H9 (cell line): ENCODE results near the gene ZNF784. TPM values are rescaled to one million over a fixed set of nuclear protein-coding genes. Genes with fewer than 3 reads are reported as not detected.
A peak's percentile ranks its signal among the peaks of the same experiment; 100 is the strongest.

Experiments used
- DNase-seq: peaks from one replicate; pipeline ENCODE4 v3.0.0-alpha.2; 2017
- H2AFZ ChIP-seq: one replicate; pipeline ENCODE4 v1.6.1; 2013; ENCODE audit warnings: mild to moderate bottlenecking, low read length, control low read depth, moderate library complexity
- H2AK5ac ChIP-seq: 2 replicates; pipeline ENCODE4 v1.6.1; 2013; ENCODE audit warnings: low read length, control low read depth, mixed read lengths; ENCODE audit not compliant: insufficient read length
- H2BK120ac ChIP-seq: one replicate; pipeline ENCODE4 v1.6.1; 2013; ENCODE audit warnings: low read depth, mild to moderate bottlenecking, low read length, control low read depth, inconsistent platforms; ENCODE audit not compliant: poor library complexity, severe bottlenecking
- H2BK12ac ChIP-seq: 2 replicates; pipeline ENCODE4 v1.6.1; 2013; ENCODE audit warnings: low read length, control low read depth, mixed read lengths, low read depth; ENCODE audit not compliant: insufficient read length
- H2BK15ac ChIP-seq: 2 replicates; pipeline ENCODE4 v1.6.1; 2013; ENCODE audit warnings: low read depth, low read length, control low read depth
- H2BK20ac ChIP-seq: one replicate; pipeline ENCODE4 v1.6.1; 2013; ENCODE audit warnings: low read depth, mild to moderate bottlenecking, low read length, control low read depth, inconsistent platforms; ENCODE audit not compliant: poor library complexity, severe bottlenecking
- H2BK5ac ChIP-seq: 2 replicates; pipeline ENCODE4 v1.6.1; 2013; ENCODE audit warnings: low read length, control low read depth, mixed read lengths; ENCODE audit not compliant: insufficient read length
- H3K14ac ChIP-seq: 2 replicates; pipeline ENCODE4 v1.6.1; 2013; ENCODE audit warnings: low read length, control low read depth; ENCODE audit not compliant: insufficient read depth
- H3K18ac ChIP-seq: 2 replicates; pipeline ENCODE4 v1.6.1; 2013; ENCODE audit warnings: low read depth, mild to moderate bottlenecking, mixed read lengths, low read length, control low read depth; ENCODE audit not compliant: insufficient read length
- H3K23ac ChIP-seq: 2 replicates; pipeline ENCODE4 v1.6.1; 2013; ENCODE audit warnings: low read length, control low read depth, mixed read lengths, low read depth; ENCODE audit not compliant: insufficient read length
- H3K23me2 ChIP-seq: 2 replicates; pipeline ENCODE4 v1.6.1; 2013; ENCODE audit warnings: low read depth, mild to moderate bottlenecking, mixed read lengths, low read length, control low read depth; ENCODE audit not compliant: insufficient read length, poor library complexity, severe bottlenecking
- H3K27ac ChIP-seq: 2 replicates; pipeline ENCODE4 v1.5.1; 2013; ENCODE audit warnings: low read length, control low read depth, mixed read lengths, low read depth; ENCODE audit not compliant: insufficient read length
- H3K27me3 ChIP-seq: 2 replicates; pipeline ENCODE4 v1.6.1; 2013; ENCODE audit warnings: low read length, control low read depth, inconsistent platforms; ENCODE audit not compliant: insufficient read depth
- H3K4ac ChIP-seq: 2 replicates; pipeline ENCODE4 v1.6.1; 2013; ENCODE audit warnings: low read depth, mild to moderate bottlenecking, control low read depth, inconsistent platforms, low read length, moderate library complexity
- H3K4me1 ChIP-seq: 2 replicates; pipeline ENCODE4 v1.6.1; 2013; ENCODE audit warnings: low read length, control low read depth, inconsistent platforms; ENCODE audit not compliant: insufficient read depth
- H3K4me2 ChIP-seq: 2 replicates; pipeline ENCODE4 v1.6.1; 2013; ENCODE audit warnings: low read length, control low read depth, mixed read lengths; ENCODE audit not compliant: insufficient read length, insufficient read depth
- H3K56ac ChIP-seq: 2 replicates; pipeline ENCODE4 v1.6.1; 2013; ENCODE audit warnings: low read depth, mild to moderate bottlenecking, mixed read lengths, low read length, control low read depth; ENCODE audit not compliant: insufficient read length
- H3K79me1 ChIP-seq: 2 replicates; pipeline ENCODE4 v1.6.1; 2013; ENCODE audit warnings: low read depth, mild to moderate bottlenecking, moderate library complexity, low read length, control low read depth, inconsistent platforms; ENCODE audit not compliant: insufficient read depth, poor library complexity, severe bottlenecking
- H3K79me2 ChIP-seq: 2 replicates; pipeline ENCODE4 v1.6.1; 2013; ENCODE audit warnings: low read length, control low read depth, inconsistent platforms; ENCODE audit not compliant: insufficient read depth
- H3K9ac ChIP-seq: 2 replicates; pipeline ENCODE4 v1.6.1; 2013; ENCODE audit warnings: low read length, control low read depth, mixed read lengths; ENCODE audit not compliant: insufficient read length; ENCODE audit errors: extremely low read depth
- H3K9me3 ChIP-seq: one replicate; pipeline ENCODE4 v1.6.1; 2013; ENCODE audit warnings: low read depth, low read length, inconsistent platforms; ENCODE audit not compliant: control insufficient read depth
- H3T11ph ChIP-seq: one replicate; pipeline ENCODE4 v1.6.1; 2013; ENCODE audit warnings: mild to moderate bottlenecking, low read length, control low read depth, inconsistent platforms
- H4K20me1 ChIP-seq: one replicate; pipeline ENCODE4 v1.6.1; 2013; ENCODE audit not compliant: control insufficient read depth, insufficient read length, insufficient read depth
- H4K5ac ChIP-seq: 2 replicates; pipeline ENCODE4 v1.6.1; 2013; ENCODE audit warnings: low read depth, mild to moderate bottlenecking, mixed read lengths, low read length, control low read depth; ENCODE audit not compliant: insufficient read length
- H4K8ac ChIP-seq: replicated peaks from 2 replicates; pipeline ENCODE4 v1.6.1; 2013; ENCODE audit warnings: low read length, control low read depth, mixed read lengths, low read depth; ENCODE audit not compliant: insufficient read length
- H4K91ac ChIP-seq: 2 replicates; pipeline ENCODE4 v1.6.1; 2013; ENCODE audit warnings: low read depth, mild to moderate bottlenecking, moderate library complexity, mixed read lengths, low read length, control low read depth; ENCODE audit not compliant: insufficient read length
- H3K27ac Mint-ChIP-seq, 3 experiments: 2 replicates in 2 of 3; 3 replicates in 1 of 3; pipeline ENCODE4 v1.8.0; 2020 to 2021; ENCODE audit warnings: mixed read lengths in 3 of 3, mild to moderate bottlenecking in 1 of 3, moderate library complexity in 1 of 3
- H3K27me3 Mint-ChIP-seq: 2 replicates; pipeline ENCODE4 v1.8.0; 2021; ENCODE audit warnings: low read depth, mild to moderate bottlenecking, moderate library complexity, mixed read lengths
- H3K36me3 Mint-ChIP-seq, 3 experiments: 2 replicates in 2 of 3; 3 replicates in 1 of 3; pipeline ENCODE4 v1.8.0; 2020 to 2021; ENCODE audit warnings: low read depth in 3 of 3, mixed read lengths in 3 of 3; ENCODE audit not compliant: insufficient read depth in 1 of 3
- H3K4me1 Mint-ChIP-seq, 2 experiments: 2 replicates each; pipeline ENCODE4 v1.8.0; 2020; ENCODE audit warnings: mixed read lengths in 2 of 2
- H3K4me3 Mint-ChIP-seq, 2 experiments: 2 replicates in 1 of 2; 3 replicates in 1 of 2; pipeline ENCODE4 v1.8.0; 2020 to 2021; ENCODE audit warnings: mild to moderate bottlenecking in 2 of 2, mixed read lengths in 2 of 2, moderate library complexity in 1 of 2
- H3K9me3 Mint-ChIP-seq, 2 experiments: 2 replicates in 1 of 2; 3 replicates in 1 of 2; pipeline ENCODE4 v1.8.0; 2020; ENCODE audit warnings: mild to moderate bottlenecking in 2 of 2, mixed read lengths in 2 of 2, moderate library complexity in 1 of 2
- WGBS: extraction: QIAGEN DNeasy Blood & Tissue Kit; methylation state at CpG from one replicate; pipeline ENCODE4 v1.1.7; 2013; ENCODE audit warnings: missing lambda C conversion rate, low lambda C conversion rate, mixed read lengths; ENCODE audit not compliant: insufficient read length; ENCODE audit errors: extremely low coverage; 5-methylcytosine and 5-hydroxymethylcytosine counted together
- total RNA-seq: library from RNA; stranded (reverse); gene quantifications from 2 replicates; pipeline ENCODE4 v1.2.1, GENCODE V29; 2021
- TF ChIP-seq, protein P1 (sequence below): fragments of 200-600 bp; sonication (generic); conservative IDR thresholded peaks from 3 replicates; pipeline ENCODE4 v1.8.0; 2021; ENCODE audit warnings: antibody characterized with exemption, mild to moderate bottlenecking

ZNF784 gene
- total RNA-seq, 1 experiment from 2014 or later = 10.7 TPM

DNA sequence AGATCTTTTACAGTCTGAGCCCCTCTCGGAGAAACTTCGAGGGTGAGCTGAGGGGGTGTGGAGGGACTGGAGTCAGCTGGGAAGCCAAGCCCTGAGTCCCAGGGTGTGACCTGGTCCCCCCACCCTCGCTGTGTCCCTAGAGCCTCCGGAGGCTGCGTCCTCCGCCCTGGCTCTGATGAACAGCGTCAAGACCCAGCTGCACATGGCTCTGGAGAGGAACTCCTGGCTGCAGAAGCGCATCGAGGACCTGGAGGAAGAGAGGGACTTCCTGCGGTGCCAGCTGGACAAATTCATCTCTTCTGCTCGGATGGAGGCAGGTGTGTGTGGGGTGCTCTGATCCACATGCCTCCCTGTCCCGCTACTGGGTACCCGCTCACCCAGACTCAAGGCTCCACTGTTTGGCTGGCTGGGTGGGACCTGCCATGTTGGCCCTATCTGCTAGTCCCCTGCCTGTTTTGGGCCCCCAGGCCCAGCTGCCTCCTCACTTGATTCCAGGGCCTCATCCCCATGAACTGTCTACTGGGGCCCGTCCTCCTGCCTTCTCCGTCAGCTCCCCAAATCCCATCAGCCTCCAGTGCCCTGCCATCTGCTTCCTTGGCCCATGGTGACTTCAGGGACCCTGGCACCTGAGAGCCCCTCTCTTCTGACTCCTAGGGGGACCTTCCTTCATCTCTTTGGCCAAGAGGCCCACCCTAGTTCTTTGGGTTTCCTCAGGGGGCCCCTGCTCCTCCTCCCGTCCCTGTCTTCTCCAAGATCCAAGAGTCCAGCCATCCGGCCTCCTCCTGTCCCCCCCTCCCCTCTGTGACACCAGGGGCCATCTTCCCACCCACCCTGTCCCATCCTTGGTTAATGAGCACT, 25.1 kb upstream of the ZNF784 start:
- H2BK15ac ChIP-seq = no peak overlapping the region
- peaks cover 3% of the 10 kb centered on the region for H3K79me1 ChIP-seq
- no peak overlapping the region for H4K5ac ChIP-seq
- DNase-seq = no peak
- no peak overlapping the region for H4K91ac ChIP-seq
- H3K4me3 Mint-ChIP-seq = peak overlapping the region; percentile 72 to 83; a peak in 4 of 5 replicates
- WGBS = no CpG with 5 or more reads among the region's 17 CpGs
- H3K23me2 ChIP-seq = peaks cover 25% of the 10 kb centered on the region
- no peak overlapping the region for H3K23ac ChIP-seq
- no peak overlapping the region for H3K27ac ChIP-seq
- H3K56ac ChIP-seq = no peak overlapping the region
- no peak overlapping the region for H2BK20ac ChIP-seq
- H3K18ac ChIP-seq = no peak overlapping the region
- TF ChIP-seq, protein P1, sequence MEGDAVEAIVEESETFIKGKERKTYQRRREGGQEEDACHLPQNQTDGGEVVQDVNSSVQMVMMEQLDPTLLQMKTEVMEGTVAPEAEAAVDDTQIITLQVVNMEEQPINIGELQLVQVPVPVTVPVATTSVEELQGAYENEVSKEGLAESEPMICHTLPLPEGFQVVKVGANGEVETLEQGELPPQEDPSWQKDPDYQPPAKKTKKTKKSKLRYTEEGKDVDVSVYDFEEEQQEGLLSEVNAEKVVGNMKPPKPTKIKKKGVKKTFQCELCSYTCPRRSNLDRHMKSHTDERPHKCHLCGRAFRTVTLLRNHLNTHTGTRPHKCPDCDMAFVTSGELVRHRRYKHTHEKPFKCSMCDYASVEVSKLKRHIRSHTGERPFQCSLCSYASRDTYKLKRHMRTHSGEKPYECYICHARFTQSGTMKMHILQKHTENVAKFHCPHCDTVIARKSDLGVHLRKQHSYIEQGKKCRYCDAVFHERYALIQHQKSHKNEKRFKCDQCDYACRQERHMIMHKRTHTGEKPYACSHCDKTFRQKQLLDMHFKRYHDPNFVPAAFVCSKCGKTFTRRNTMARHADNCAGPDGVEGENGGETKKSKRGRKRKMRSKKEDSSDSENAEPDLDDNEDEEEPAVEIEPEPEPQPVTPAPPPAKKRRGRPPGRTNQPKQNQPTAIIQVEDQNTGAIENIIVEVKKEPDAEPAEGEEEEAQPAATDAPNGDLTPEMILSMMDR = no peak
- H3K9ac ChIP-seq = no peak overlapping the region
- no peaks in the 10 kb centered on the region for H3K27me3 ChIP-seq
- H3K9me3 Mint-ChIP-seq = peaks cover 0 to 3% of the 10 kb centered on the region in 2 experiments; a peak in 2 of 5 replicates
- H2BK5ac ChIP-seq = no peak overlapping the region
- no peak overlapping the region for H2AFZ ChIP-seq
- H2BK12ac ChIP-seq = no peak overlapping the region
- H3K36me3 Mint-ChIP-seq = peaks cover 16 to 50% (median 41%) of the 10 kb centered on the region in 3 experiments
- no peaks in the 10 kb centered on the region for H3K4me1 ChIP-seq
- H3K4me2 ChIP-seq = no peak overlapping the region
- H3K9me3 ChIP-seq = no peaks in the 10 kb centered on the region
- no peak overlapping the region for H4K8ac ChIP-seq
- peaks cover 1% of the 10 kb centered on the region; the same call in 1 of the 2 replicates for H3K79me2 ChIP-seq
- no peak overlapping the region for H3K14ac ChIP-seq
- H3K27me3 Mint-ChIP-seq = no peaks in the 10 kb centered on the region; the same call in 1 of the 2 replicates
- H3K4ac ChIP-seq = no peak overlapping the region
- no peak overlapping the region for H3T11ph ChIP-seq
- H3K4me1 Mint-ChIP-seq = peaks cover 14 to 21% of the 10 kb centered on the region in 2 experiments
- no peak overlapping the region; a peak in 1 of 7 replicates for H3K27ac Mint-ChIP-seq
- peaks cover 5% of the 10 kb centered on the region for H4K20me1 ChIP-seq
- no peak overlapping the region for H2BK120ac ChIP-seq
- H2AK5ac ChIP-seq = no peak overlapping the region
